Medulla oblongata (tissue), 1 donor: ENCODE results near the gene AMPD2.

Experiments
- DNase-seq: peaks from one replicate; pipeline ENCODE4 v3.0.0-alpha.2; 2015; ENCODE audit errors: extremely low spot score

AMPD2 gene

DNA sequence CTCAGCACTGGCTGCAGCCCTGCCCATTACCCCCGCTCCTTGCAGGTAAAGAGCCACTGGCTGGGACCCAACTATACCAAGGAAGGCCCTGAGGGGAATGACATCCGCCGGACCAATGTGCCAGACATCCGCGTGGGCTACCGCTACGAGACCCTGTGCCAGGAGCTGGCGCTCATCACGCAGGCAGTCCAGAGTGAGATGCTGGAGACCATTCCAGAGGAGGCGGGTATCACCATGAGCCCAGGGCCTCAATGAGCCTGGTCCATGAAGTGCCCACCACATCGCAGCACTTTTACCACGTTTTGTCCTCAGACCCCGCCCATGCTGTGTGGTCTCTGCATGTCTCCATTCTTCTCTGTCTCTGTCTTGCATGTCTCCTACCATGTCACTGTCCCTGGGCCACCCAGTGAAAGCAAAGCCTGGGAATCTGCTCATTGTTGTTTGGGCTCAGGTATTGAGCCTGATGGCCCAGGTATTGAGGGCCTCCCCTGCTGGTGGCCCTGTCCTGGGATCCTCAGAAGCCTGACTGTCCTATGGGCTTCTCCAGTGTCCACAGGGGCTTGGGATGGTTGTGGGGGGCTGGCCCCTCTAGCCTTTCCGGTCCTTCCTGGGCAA, 11.4 kb downstream of the AMPD2 start:
- DNase-seq = no peak

- DNase-seq = no peak
These were observed 12.2 kb downstream of the AMPD2 start for GRCh38 chr1:109631513-109632505.

GRCh38 chr1:109632671-109633346, 13.2 kb downstream of the AMPD2 start:
- peak; percentile 81 for DNase-seq

- no peak for DNase-seq
These were observed 14.7 kb downstream of the AMPD2 start for GRCh38 chr1:109634292-109634691.

- DNase-seq = no peak
These were observed 15.4 kb downstream of the AMPD2 start for GRCh38 chr1:109634771-109635750.

- DNase-seq = no peak
These were observed 16.2 kb downstream of the AMPD2 start for GRCh38 chr1:109635862-109636200.

GRCh38 chr1:109636201-109636952, 16.7 kb downstream of the AMPD2 start:
- no peak for DNase-seq

DNA sequence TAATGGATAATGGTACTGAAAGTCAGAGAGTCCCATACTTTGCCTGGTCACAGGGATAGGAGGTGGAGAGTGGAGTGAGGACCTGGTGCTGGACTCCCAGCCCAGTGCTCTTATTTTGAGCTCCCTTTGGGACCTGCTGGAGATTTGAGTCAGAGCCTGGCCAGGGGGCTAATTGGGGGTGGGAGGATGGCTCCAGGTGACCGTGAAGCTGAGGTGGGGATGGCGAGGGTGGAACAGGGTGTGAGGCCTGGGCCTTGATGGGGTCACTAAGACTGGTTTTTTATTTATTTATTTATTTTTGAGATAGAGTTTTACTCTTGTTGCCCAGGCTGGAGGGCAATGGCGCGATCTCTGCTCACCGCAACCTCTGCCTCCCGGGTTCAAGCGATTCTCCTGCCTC, 17.8 kb downstream of the AMPD2 start:
- no peak for DNase-seq

DNA sequence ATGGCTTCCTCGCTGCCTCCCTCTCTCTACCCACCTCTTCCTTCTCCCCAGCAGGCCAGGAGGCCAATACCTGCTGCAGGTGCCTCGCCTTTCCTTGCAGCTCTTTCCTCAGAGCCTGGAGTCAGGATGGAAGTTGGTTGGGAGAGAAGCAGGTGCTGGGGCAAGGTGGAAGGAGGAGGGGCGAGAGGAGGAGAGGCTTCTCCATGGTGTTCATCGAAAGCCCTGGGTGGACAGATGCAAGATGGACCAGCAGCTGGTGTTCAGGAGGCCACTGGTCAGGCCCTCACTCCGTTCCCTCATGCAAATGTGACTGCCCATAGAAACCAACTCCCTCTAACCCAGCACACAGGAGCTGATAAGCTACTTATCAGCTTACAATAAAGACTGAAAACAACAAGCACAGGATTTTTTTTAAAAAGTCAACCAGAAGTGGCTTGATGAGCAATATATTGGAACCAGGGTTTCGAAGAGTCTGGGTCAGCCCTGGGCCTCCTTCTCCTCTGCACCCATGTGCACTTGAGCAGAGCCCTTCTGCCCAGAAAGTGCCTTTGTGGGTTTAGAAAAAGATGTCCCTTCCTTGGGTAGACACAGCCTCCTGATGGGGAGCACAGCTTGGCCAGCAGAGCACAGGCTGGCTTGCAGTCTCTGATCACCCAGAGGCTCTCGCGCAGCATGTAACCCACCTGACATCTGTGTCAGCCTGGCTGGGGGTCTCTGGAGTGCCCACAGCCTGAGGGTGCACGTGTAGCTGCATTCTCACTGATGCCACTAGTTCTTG, 19.6 kb downstream of the AMPD2 start:
- DNase-seq = no peak

DNA sequence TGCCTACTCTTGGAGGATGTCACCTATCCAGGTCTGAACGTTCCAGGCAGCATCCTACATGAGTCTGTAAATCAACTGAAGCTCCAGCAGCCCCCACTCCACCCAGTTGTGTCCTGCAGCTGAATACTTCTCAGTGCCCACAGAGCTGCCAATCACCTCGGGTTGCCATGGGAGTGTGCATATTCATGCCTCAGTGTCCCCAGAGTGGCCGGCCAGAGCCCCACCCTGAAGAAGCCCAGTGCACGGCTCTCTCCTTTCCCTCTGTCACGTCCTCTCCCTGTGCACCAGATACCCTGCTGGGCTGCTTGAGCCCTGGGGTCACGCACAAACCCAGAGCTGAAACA, 20.2 kb downstream of the AMPD2 start:
- no peak for DNase-seq

- DNase-seq = peak; percentile 86
These were observed 20.7 kb downstream of the AMPD2 start for GRCh38 chr1:109640285-109640865.

GRCh38 chr1:109641078-109641740, 21.6 kb downstream of the AMPD2 start:
- DNase-seq = no peak

DNA sequence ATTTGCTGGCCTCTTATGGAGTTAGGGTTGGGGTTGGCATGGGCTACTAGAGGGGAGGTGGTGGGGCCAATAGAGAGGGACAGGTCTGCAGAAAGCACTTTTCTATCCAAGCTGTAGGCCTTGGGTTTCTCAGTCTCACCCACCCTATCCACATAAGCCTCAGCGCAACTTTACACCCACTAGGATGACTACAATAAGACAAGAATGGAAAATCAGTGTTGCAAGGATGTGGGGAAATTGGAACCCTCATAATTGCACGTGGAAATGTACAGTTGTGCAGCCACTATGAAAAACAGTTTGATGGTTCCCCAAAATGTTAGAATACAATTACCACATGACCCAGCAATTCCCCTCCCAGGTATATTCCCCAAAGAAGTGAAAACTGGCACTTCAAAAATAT, 22.2 kb downstream of the AMPD2 start:
- DNase-seq = no peak

DNA sequence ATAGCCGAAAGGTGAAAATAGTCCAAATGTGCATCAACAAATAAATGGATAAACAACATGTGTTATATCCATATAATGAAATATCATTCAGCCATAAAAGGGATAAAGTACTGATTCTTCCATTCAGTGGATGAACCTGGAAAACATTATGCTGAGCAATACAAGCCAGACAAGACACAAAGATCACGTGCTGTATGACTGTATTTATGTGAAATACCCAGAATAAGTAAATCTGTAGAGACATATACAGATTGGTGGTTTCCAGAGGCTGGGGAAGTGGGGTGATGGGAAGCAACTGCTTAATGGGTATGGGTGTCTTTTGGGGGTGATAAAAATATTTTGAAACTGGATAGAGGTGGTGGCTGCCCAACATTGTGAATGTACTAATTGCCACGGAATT, 23.0 kb downstream of the AMPD2 start:
- no peak for DNase-seq

GRCh38 chr1:109643385-109644230, 24.0 kb downstream of the AMPD2 start:
- DNase-seq = peak; percentile 76

- no peak for DNase-seq
These were observed 25.0 kb downstream of the AMPD2 start for GRCh38 chr1:109644670-109645069.

GRCh38 chr1:109649491-109649914, 29.9 kb downstream of the AMPD2 start:
- peak; percentile 65 for DNase-seq

GRCh38 chr1:109650609-109651008, 31.0 kb downstream of the AMPD2 start:
- DNase-seq = no peak
